Lung (tissue), 12 donors: ENCODE data around the gene COPS7A. TPM values are rescaled to one million over a fixed set of nuclear protein-coding genes. Genes with fewer than 3 reads are reported as not detected.

ENCODE experiments used
- ATAC-seq: fragments of 200-7000 bp; cut with Tn5 transposase; one replicate; pipeline ENCODE4 v1.9.1; 2020; ENCODE audit warnings: moderate number of reproducible peaks; ENCODE audit not compliant: insufficient read depth, low FRiP score
- DNase-seq, 3 donors: peaks; one replicate each; pipeline ENCODE4 v3.0.0-alpha.2; 2013 to 2017
- H3K27ac ChIP-seq, 2 donors: one replicate each; pipeline ENCODE4 v1.5.1; 2013; ENCODE audit warnings: mild to moderate bottlenecking in 2 of 2, moderate library complexity in 2 of 2, control low read depth in 1 of 2, inconsistent platforms in 1 of 2, low read depth in 1 of 2, low read length in 1 of 2
- H3K27me3 ChIP-seq, 3 donors: one replicate each; pipeline ENCODE4 v1.5.1; 2013; ENCODE audit warnings: low read length in 2 of 3; ENCODE audit not compliant: control insufficient read depth in 3 of 3, insufficient read depth in 3 of 3
- H3K36me3 ChIP-seq, 4 donors: one replicate each; pipeline ENCODE4 v1.5.1; 2013; ENCODE audit warnings: low read length in 4 of 4, mild to moderate bottlenecking in 1 of 4, moderate library complexity in 1 of 4; ENCODE audit not compliant: control insufficient read depth in 4 of 4, insufficient read depth in 4 of 4
- H3K4me1 ChIP-seq, 5 donors: one replicate each; pipeline ENCODE4 v1.5.1; 2013; ENCODE audit warnings: low read length in 5 of 5, mild to moderate bottlenecking in 2 of 5, moderate library complexity in 1 of 5; ENCODE audit not compliant: control insufficient read depth in 5 of 5, insufficient read depth in 5 of 5
- H3K4me3 ChIP-seq: one replicate; pipeline ENCODE4 v1.5.1; 2013; ENCODE audit warnings: mild to moderate bottlenecking, control low read depth, moderate library complexity
- H3K9ac ChIP-seq, 2 donors: one replicate each; pipeline ENCODE4 v1.5.1; 2013; ENCODE audit warnings: low read length in 2 of 2, control low read depth in 1 of 2; ENCODE audit not compliant: insufficient read depth in 1 of 2
- H3K9me3 ChIP-seq, 4 donors: one replicate each; pipeline ENCODE4 v1.5.1; 2013; ENCODE audit warnings: low read length in 3 of 4, mild to moderate bottlenecking in 1 of 4, moderate library complexity in 1 of 4; ENCODE audit not compliant: control insufficient read depth in 4 of 4, insufficient read depth in 3 of 4
- WGBS, 2 donors: extraction: QIAGEN DNeasy Blood & Tissue Kit; methylation state at CpG; one replicate each; pipeline ENCODE4 v1.1.7; 2013; 5-methylcytosine and 5-hydroxymethylcytosine counted together
- polyA plus RNA-seq, 2 donors: library from polyadenylated mRNA; stranded (reverse); fragments of 200-250 nt; gene quantifications; one replicate each; pipeline ENCODE4 v1.2.1, GENCODE V29; 2013
- total RNA-seq, 2 donors: library from RNA; depleted of rRNA in 1 of 2; stranded (reverse); fragments of >200 nt in 1 of 2; gene quantifications; one replicate each; pipeline ENCODE4 v1.2.1, GENCODE V29; 2014 to 2021
- TF ChIP-seq, protein P1 (sequence below): IDR thresholded peaks from 2 replicates; pipeline ENCODE4 v1.5.1; 2012; ENCODE audit warnings: mild to moderate bottlenecking; ENCODE audit errors: control extremely low read depth, extremely low read depth
- donor health status: control.
- donor health status: control.
- donor health status: Bipolar disorder and iron deficiency.
- donor health status: healthy.
- donor health status: DM: yes; HTN: yes; CAD: no.

COPS7A gene
- total and polyA plus RNA-seq, 4 donors = 40.1 to 74.7 (median 61.2) TPM

DNA sequence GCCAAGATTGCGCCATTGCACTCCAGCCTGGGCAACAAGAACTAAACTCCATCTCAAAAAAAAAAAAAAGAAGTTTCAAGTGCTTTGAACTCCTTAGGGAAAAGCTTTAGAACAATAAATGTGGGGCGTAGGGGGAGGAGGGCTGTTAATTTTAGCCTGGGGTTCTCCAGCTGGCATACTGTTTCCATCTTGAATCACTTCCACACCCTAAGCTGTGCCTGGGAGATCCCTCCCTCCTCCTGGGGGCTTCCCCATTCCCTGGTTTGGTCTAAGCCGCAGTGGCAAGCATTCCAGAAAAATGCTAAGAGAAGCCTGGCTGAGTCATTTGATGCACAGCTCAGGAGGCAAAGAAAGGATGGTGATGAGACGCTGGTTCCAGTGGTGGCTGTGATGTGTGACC, 32.4 kb upstream of the COPS7A start:
- Histone ChIP-seq H3K9ac (no peak overlapping the region), H3K36me3 (peaks cover 0 to 9% (median 4%) of the 10 kb centered on the region in 4 donors), H3K4me1 (peaks cover 3 to 28% (median 11%) of the 10 kb centered on the region in 5 donors), H3K27ac (no peak overlapping the region), H3K27me3 (no peaks in the 10 kb centered on the region), H3K4me3 (no peak overlapping the region), H3K9me3 (no peaks in the 10 kb centered on the region)
- DNase-seq (no peak), ATAC-seq (no peak)
- TF ChIP-seq, protein P1, sequence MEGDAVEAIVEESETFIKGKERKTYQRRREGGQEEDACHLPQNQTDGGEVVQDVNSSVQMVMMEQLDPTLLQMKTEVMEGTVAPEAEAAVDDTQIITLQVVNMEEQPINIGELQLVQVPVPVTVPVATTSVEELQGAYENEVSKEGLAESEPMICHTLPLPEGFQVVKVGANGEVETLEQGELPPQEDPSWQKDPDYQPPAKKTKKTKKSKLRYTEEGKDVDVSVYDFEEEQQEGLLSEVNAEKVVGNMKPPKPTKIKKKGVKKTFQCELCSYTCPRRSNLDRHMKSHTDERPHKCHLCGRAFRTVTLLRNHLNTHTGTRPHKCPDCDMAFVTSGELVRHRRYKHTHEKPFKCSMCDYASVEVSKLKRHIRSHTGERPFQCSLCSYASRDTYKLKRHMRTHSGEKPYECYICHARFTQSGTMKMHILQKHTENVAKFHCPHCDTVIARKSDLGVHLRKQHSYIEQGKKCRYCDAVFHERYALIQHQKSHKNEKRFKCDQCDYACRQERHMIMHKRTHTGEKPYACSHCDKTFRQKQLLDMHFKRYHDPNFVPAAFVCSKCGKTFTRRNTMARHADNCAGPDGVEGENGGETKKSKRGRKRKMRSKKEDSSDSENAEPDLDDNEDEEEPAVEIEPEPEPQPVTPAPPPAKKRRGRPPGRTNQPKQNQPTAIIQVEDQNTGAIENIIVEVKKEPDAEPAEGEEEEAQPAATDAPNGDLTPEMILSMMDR = no peak
- WGBS, 2 donors = 65 to 84% methylated on average over 4 of the region's 4 CpGs

DNA sequence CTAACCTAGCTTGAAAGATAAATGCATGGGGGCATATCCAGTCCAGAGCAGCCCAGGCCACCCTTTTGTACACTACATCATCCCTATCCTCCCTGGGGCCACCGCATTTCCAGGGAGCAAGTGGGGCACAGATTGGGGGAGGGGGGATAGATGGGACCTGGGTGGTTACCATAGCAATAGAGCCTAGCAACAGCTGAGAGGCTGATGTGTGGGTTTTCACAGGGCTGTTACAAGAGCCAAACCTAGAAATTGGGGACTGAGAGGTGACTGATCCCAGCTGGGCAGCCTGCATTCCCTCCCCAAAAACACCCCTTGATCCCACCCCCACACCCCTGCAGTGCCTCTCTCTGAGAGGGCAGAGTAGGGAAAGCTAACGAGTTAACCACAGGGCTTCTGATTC, 31.0 kb upstream of the COPS7A start:
- ATAC-seq (no peak), DNase-seq (peak; percentile 15 to 27 (median 24))
- Histone ChIP-seq H3K27ac (no peak overlapping the region), H3K9me3 (no peaks in the 10 kb centered on the region), H3K4me3 (no peak overlapping the region), H3K4me1 (peaks cover 1 to 19% (median 4%) of the 10 kb centered on the region in 5 donors), H3K27me3 (no peaks in the 10 kb centered on the region), H3K36me3 (no peaks in the 10 kb centered on the region), H3K9ac (no peak overlapping the region)
- TF ChIP-seq, protein P1 = no peak
- 61 to 69% methylated on average over 2 of the region's 2 CpGs for WGBS, 2 donors

DNA sequence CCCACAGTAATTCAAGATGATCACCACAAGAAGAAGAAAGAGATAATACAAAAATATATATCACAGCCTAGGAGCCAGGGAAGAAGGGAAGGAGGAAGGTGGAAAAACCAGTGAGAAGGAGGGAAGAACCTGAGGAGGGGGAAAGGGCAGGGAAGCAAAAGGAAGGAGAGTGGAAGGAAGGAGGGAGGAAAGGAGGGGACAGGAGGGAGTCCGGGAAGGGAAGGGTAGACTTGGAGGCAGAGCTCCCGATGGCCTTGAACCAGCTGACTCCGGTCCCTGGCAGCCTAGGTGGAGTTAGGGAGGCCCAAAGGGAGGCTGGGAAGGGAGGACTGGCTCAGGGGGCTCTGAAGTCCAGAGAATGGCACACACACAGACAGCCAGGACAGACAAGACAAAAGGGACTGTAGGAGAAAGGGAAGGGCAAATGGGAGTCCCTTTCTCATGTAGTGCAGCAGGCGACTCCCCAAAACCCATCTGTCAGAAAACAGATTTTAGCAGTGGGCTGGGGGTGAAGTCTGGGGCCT, 30.0 kb upstream of the COPS7A start:
- DNase-seq (no peak), ATAC-seq (no peak)
- H3K27ac ChIP-seq = no peak overlapping the region
- 77 to 92% methylated on average over 4 of the region's 4 CpGs for WGBS, 2 donors
- H3K36me3 ChIP-seq = no peaks in the 10 kb centered on the region
- no peaks in the 10 kb centered on the region for H3K27me3 ChIP-seq
- H3K4me3 ChIP-seq = no peak overlapping the region
- H3K4me1 ChIP-seq = peaks cover 0 to 12% (median 1%) of the 10 kb centered on the region in 5 donors
- TF ChIP-seq, protein P1 = no peak
- no peak overlapping the region for H3K9ac ChIP-seq
- no peaks in the 10 kb centered on the region for H3K9me3 ChIP-seq

DNA sequence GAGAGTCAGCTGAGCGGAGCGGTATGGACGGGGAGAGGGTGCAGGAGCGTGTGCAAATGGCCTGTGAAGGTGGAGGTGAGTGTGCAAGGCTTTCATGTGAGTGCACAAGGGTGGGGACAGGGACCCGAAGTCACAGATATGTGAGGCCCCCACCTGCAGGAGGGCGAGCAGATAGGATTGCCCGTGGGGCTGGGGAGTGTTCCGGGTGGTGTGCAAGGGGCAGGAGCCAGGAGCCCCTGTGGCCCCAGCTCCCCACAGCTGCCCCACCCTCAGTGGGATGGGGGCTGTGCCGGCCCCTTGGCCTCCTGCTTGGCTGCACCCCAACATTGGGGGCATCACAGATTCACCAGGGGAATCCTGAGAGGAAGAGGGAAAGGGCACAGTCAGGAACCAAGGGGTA, 29.1 kb upstream of the COPS7A start:
- Histone ChIP-seq H3K36me3 (no peaks in the 10 kb centered on the region), H3K27me3 (peaks cover 0 to 6% (median 5%) of the 10 kb centered on the region in 3 donors), H3K9me3 (no peaks in the 10 kb centered on the region), H3K4me1 (peaks cover 0 to 19% (median 1%) of the 10 kb centered on the region in 5 donors), H3K9ac (no peak overlapping the region), H3K4me3 (no peak overlapping the region), H3K27ac (no peak overlapping the region)
- TF ChIP-seq, protein P1 = no peak
- ATAC-seq = no peak
- WGBS, 2 donors = 83 to 90% methylated on average over 9 of the region's 9 CpGs
- DNase-seq = no peak
